ENCODE results near the gene ALPP.

Gene ALPP

GRCh38 chr2:232418466-232419244, 40.1 kb downstream of the ALPP start:
- ChIA-PET POLR2A (no interaction called here), CTCF (interaction anchor here (1.7 kb wide), 1 partner anchor 21 kb away, joined by 4 read pairs; no protein-coding TSS in a partner anchor)
- no peak for DNase-seq (ENCODE audit: low read depth, low spot score)
- no peak for TF ChIP-seq CTCF (IDR thresholded peaks at IDR 0.05; ENCODE audit: insufficient read depth, low read length, missing control alignments)
- peak overlapping the region; percentile 20 for H3K4me3 ChIP-seq (ENCODE audit: low read depth, low read length)

GRCh38 chr2:232419245-232420072, 40.9 kb downstream of the ALPP start:
- TF ChIP-seq CTCF (IDR thresholded peaks at IDR 0.05; ENCODE audit: insufficient read depth, low read length, missing control alignments) = no peak
- CTCF ChIA-PET = no interaction called here
- POLR2A ChIA-PET = no interaction called here
- H3K4me3 ChIP-seq (ENCODE audit: low read depth, low read length) = no peak overlapping the region
- DNase-seq (ENCODE audit: low read depth, low spot score) = no peak

GRCh38 chr2:232420073-232420454, 41.5 kb downstream of the ALPP start:
- CTCF ChIA-PET = no interaction called here
- POLR2A ChIA-PET = no interaction called here
- no peak for DNase-seq (ENCODE audit: low read depth, low spot score)
- TF ChIP-seq CTCF (IDR thresholded peaks at IDR 0.05; ENCODE audit: insufficient read depth, low read length, missing control alignments) = no peak
- no peak overlapping the region for H3K4me3 ChIP-seq (ENCODE audit: low read depth, low read length)

GRCh38 chr2:232420463-232421188, 42.1 kb downstream of the ALPP start:
- TF ChIP-seq CTCF (IDR thresholded peaks at IDR 0.05; ENCODE audit: insufficient read depth, low read length, missing control alignments) = no peak
- no peak overlapping the region for H3K4me3 ChIP-seq (ENCODE audit: low read depth, low read length)
- ChIA-PET CTCF (no interaction called here), POLR2A (no interaction called here)
- no peak for DNase-seq (ENCODE audit: low read depth, low spot score)

GRCh38 chr2:232421189-232421785, 42.7 kb downstream of the ALPP start:
- POLR2A ChIA-PET = no interaction called here
- no peak for TF ChIP-seq CTCF (IDR thresholded peaks at IDR 0.05; ENCODE audit: insufficient read depth, low read length, missing control alignments)
- CTCF ChIA-PET = no interaction called here
- no peak overlapping the region for H3K4me3 ChIP-seq (ENCODE audit: low read depth, low read length)
- no peak for DNase-seq (ENCODE audit: low read depth, low spot score)
